ENCODE results near the gene EEPD1. TPM values are rescaled to one million over a fixed set of nuclear protein-coding genes. Genes with fewer than 3 reads are reported as not detected.
A peak's percentile ranks its signal among the peaks of the same experiment; 100 is the strongest.

Gene EEPD1
- total RNA-seq, 1 donor from 2014 or later: 6.5 TPM

DNA sequence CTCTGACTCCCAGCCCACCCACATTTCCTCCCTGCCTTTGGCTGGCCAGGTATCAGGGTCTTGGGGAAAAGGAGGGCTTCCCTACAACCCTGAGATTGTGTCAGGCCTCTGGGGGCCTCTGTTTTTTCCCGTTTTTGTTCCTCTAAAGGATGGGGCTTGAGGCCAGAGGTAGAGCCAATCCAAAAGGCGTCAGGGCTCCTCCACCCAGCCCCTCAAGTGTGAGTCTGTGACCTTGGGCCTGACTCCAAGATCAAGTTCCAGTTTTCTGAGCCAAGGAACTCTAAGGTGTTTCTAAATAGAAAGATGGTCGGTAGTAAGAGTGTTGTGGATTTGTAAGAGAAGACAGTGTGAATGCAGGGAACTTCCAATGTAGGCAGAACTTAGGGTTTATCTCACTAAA, 6.6 kb downstream of the EEPD1 start:
- Histone ChIP-seq H3K4me2 (no peak overlapping the region), H3K9me3 (ENCODE audit: low read depth) (no peaks in the 10 kb centered on the region), H3K4me1 (peaks cover 13% of the 10 kb centered on the region), H3F3A (ENCODE audit: low read depth) (no peaks in the 10 kb centered on the region), H4K20me1 (ENCODE audit: low read depth) (peaks cover 7% of the 10 kb centered on the region), H3K79me2 (ENCODE audit: low read depth) (no peaks in the 10 kb centered on the region), H3K27me3 (peaks cover 5% of the 10 kb centered on the region), H3K9ac (no peak overlapping the region), H3K4me3 (no peak overlapping the region), H2AFZ (replicated peaks) (no peak overlapping the region), H3K36me3 (no peaks in the 10 kb centered on the region), H3K27ac (no peak overlapping the region)
- Mint-ChIP-seq H3K4me1 (peaks cover 58% of the 10 kb centered on the region), H3K4me3 (no peak overlapping the region), H3K9me3 (no peaks in the 10 kb centered on the region), H3K27ac (no peak overlapping the region), H3K27me3 (ENCODE audit: insufficient read depth, low read depth) (peaks cover 3% of the 10 kb centered on the region), H3K36me3 (peaks cover 14% of the 10 kb centered on the region)
- TF ChIP-seq, protein P1, sequence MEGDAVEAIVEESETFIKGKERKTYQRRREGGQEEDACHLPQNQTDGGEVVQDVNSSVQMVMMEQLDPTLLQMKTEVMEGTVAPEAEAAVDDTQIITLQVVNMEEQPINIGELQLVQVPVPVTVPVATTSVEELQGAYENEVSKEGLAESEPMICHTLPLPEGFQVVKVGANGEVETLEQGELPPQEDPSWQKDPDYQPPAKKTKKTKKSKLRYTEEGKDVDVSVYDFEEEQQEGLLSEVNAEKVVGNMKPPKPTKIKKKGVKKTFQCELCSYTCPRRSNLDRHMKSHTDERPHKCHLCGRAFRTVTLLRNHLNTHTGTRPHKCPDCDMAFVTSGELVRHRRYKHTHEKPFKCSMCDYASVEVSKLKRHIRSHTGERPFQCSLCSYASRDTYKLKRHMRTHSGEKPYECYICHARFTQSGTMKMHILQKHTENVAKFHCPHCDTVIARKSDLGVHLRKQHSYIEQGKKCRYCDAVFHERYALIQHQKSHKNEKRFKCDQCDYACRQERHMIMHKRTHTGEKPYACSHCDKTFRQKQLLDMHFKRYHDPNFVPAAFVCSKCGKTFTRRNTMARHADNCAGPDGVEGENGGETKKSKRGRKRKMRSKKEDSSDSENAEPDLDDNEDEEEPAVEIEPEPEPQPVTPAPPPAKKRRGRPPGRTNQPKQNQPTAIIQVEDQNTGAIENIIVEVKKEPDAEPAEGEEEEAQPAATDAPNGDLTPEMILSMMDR (IDR thresholded peaks at IDR 0.05): no peak
- TF ChIP-seq EZH2 (IDR thresholded peaks at IDR 0.05) (no peak), EZH2phosphoT487 (IDR thresholded peaks at IDR 0.05) (no peak)
- DNase-seq (ENCODE audit: low spot score): no peak

DNA sequence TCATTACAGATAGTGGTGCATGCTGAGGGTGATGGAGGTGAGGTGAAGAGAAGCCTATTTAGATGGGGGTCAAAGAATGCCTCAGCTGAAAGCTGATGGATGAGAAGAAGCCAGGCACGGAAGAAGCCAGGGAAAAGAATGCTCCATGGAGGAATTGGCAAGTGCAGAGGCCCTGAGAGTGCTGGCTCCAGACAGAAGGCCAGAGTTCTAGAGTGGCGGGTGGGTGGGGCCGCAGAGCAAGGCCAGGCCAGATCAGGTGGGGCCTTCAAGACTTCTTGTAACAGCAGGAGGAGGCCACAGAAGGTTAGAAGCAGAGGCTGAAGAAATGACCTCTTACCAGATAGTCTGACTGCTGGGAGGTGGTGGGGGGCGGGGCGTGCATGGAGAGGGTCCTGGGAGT, 7.3 kb downstream of the EEPD1 start:
- Histone ChIP-seq H3F3A (ENCODE audit: low read depth) (no peaks in the 10 kb centered on the region), H3K9ac (no peak overlapping the region), H3K27me3 (no peaks in the 10 kb centered on the region), H3K36me3 (no peaks in the 10 kb centered on the region), H3K4me2 (no peak overlapping the region), H3K27ac (no peak overlapping the region), H3K79me2 (ENCODE audit: low read depth) (no peaks in the 10 kb centered on the region), H3K4me1 (peaks cover 13% of the 10 kb centered on the region), H2AFZ (replicated peaks) (no peak overlapping the region), H4K20me1 (ENCODE audit: low read depth) (peaks cover 7% of the 10 kb centered on the region), H3K4me3 (no peak overlapping the region), H3K9me3 (ENCODE audit: low read depth) (no peaks in the 10 kb centered on the region)
- no peak overlapping the region for H3K4me3 Mint-ChIP-seq
- H3K27me3 Mint-ChIP-seq (ENCODE audit: insufficient read depth, low read depth): peaks cover 3% of the 10 kb centered on the region
- TF ChIP-seq EZH2 (IDR thresholded peaks at IDR 0.05) (no peak), EZH2phosphoT487 (IDR thresholded peaks at IDR 0.05) (no peak)
- TF ChIP-seq, protein P1 (IDR thresholded peaks at IDR 0.05): no peak
- no peaks in the 10 kb centered on the region for H3K9me3 Mint-ChIP-seq
- DNase-seq (ENCODE audit: low spot score): no peak
- peaks cover 14% of the 10 kb centered on the region for H3K36me3 Mint-ChIP-seq
- peaks cover 52% of the 10 kb centered on the region for H3K4me1 Mint-ChIP-seq
- H3K27ac Mint-ChIP-seq: no peak overlapping the region

DNA sequence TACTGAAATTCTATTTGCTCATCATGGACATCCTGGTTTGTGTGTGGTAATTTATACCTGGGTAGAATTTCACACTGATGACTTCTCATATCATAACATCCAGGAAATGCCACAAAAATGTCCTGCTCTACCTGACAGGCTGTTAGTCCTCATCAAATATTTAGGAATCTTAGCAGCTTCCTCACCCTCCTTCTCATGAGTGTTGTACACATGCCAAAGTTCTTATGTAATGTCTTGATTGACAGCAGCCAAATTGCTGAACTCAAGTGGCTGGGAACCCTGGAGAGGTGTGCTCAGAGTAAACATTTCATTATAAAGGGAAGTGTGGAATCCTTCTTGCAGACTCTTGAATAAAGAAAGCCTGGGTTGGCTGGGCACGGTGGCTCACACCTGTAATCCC, 8.9 kb downstream of the EEPD1 start:
- Mint-ChIP-seq H3K9me3 (no peaks in the 10 kb centered on the region), H3K27me3 (ENCODE audit: insufficient read depth, low read depth) (peaks cover 3% of the 10 kb centered on the region), H3K4me1 (peaks cover 37% of the 10 kb centered on the region), H3K36me3 (peaks cover 10% of the 10 kb centered on the region), H3K4me3 (no peak overlapping the region), H3K27ac (no peak overlapping the region)
- no peaks in the 10 kb centered on the region for H3F3A ChIP-seq (ENCODE audit: low read depth)
- H3K4me3 ChIP-seq: no peak overlapping the region
- no peak for TF ChIP-seq EZH2 (IDR thresholded peaks at IDR 0.05)
- TF ChIP-seq, protein P1 (IDR thresholded peaks at IDR 0.05): no peak
- TF ChIP-seq EZH2phosphoT487 (IDR thresholded peaks at IDR 0.05): no peak
- H3K4me1 ChIP-seq: no peaks in the 10 kb centered on the region
- H3K9ac ChIP-seq: no peak overlapping the region
- H4K20me1 ChIP-seq (ENCODE audit: low read depth): no peaks in the 10 kb centered on the region
- no peaks in the 10 kb centered on the region for H3K79me2 ChIP-seq (ENCODE audit: low read depth)
- H3K27ac ChIP-seq: no peak overlapping the region
- DNase-seq (ENCODE audit: low spot score): peak; percentile 6
- H3K36me3 ChIP-seq: no peaks in the 10 kb centered on the region
- no peak overlapping the region for H2AFZ ChIP-seq (replicated peaks)
- no peak overlapping the region for H3K4me2 ChIP-seq
- no peaks in the 10 kb centered on the region for H3K27me3 ChIP-seq
- H3K9me3 ChIP-seq (ENCODE audit: low read depth): no peaks in the 10 kb centered on the region

All from neural progenitor cell (in vitro differentiated cells).